Measurements from ENCODE around the gene GART.
A peak's percentile ranks its signal among the peaks of the same experiment; 100 is the strongest.
"Not testable (repeated sequence)": the region's sequence is repeated elsewhere in the genome, so short reads cannot be mapped to it uniquely, and the experiment has no call there.

The GART gene

GRCh38 chr21:33541756-33542639 is at the start of gene GART:
GART (minus strand) TSS chr21:33542117; CDS start chr21:33539315, 2,802 bp downstream.
- DNase-seq (ENCODE audit: low spot score): peak; percentile 87

- DNase-seq (ENCODE audit: low spot score): peak; percentile 86
Measured at GRCh38 chr21:33588485-33589335, 46.8 kb upstream of the GART start, which contains the start of gene DONSON. DONSON (minus strand) TSS chr21:33588684; CDS start chr21:33588641, 43 bp downstream.

- peak; percentile 52 for DNase-seq (ENCODE audit: low spot score)
Measured at GRCh38 chr21:33587792-33588484, 46.0 kb upstream of the GART start.

- no peak for DNase-seq (ENCODE audit: low spot score)
Measured at GRCh38 chr21:33586927-33587326, 45.0 kb upstream of the GART start.

- DNase-seq (ENCODE audit: low spot score): no peak
Measured at GRCh38 chr21:33584455-33584854, 42.5 kb upstream of the GART start.

GRCh38 chr21:33578959-33579542 is 37.1 kb upstream of the GART start:
- DNase-seq (ENCODE audit: low spot score): peak; percentile 66

GRCh38 chr21:33578214-33578613 is 36.3 kb upstream of the GART start:
- DNase-seq (ENCODE audit: low spot score): no peak

GRCh38 chr21:33576741-33577141 is 34.8 kb upstream of the GART start:
- not testable (repeated sequence) for DNase-seq (ENCODE audit: low spot score)

GRCh38 chr21:33572350-33572749 is 30.4 kb upstream of the GART start:
- no peak for DNase-seq (ENCODE audit: low spot score)

GRCh38 chr21:33569991-33570390 is 28.1 kb upstream of the GART start:
- no peak for DNase-seq (ENCODE audit: low spot score)

- no peak for DNase-seq (ENCODE audit: low spot score)
Measured at GRCh38 chr21:33568448-33568847, 26.5 kb upstream of the GART start.

GRCh38 chr21:33567914-33568313 is 26.0 kb upstream of the GART start:
- DNase-seq (ENCODE audit: low spot score): no peak

GRCh38 chr21:33566514-33566913 is 24.6 kb upstream of the GART start:
- DNase-seq (ENCODE audit: low spot score): no peak

- no peak for DNase-seq (ENCODE audit: low spot score)
Measured at GRCh38 chr21:33562389-33562788, 20.5 kb upstream of the GART start.

GRCh38 chr21:33561373-33561772 is 19.5 kb upstream of the GART start:
- no peak for DNase-seq (ENCODE audit: low spot score)

GRCh38 chr21:33560965-33561364 is 19.0 kb upstream of the GART start:
- no peak for DNase-seq (ENCODE audit: low spot score)

- no peak for DNase-seq (ENCODE audit: low spot score)
Measured at GRCh38 chr21:33559813-33560212, 17.9 kb upstream of the GART start.

GRCh38 chr21:33558777-33559421 is 17.0 kb upstream of the GART start:
- no peak for DNase-seq (ENCODE audit: low spot score)

GRCh38 chr21:33557447-33557846 is 15.5 kb upstream of the GART start:
- DNase-seq (ENCODE audit: low spot score): no peak

- no peak for DNase-seq (ENCODE audit: low spot score)
Measured at GRCh38 chr21:33554982-33555344, 13.0 kb upstream of the GART start.

- no peak for DNase-seq (ENCODE audit: low spot score)
Measured at GRCh38 chr21:33554236-33554981, 12.5 kb upstream of the GART start.
